Posterior vena cava (tissue), 2 donors: ENCODE measurements around the gene MYO18A. TPM values are rescaled to one million over a fixed set of nuclear protein-coding genes. Genes with fewer than 3 reads are reported as not detected.
"Not testable (repeated sequence)": the region's sequence is repeated elsewhere in the genome, so short reads cannot be mapped to it uniquely, and the experiment has no call there.

Experiments
- DNase-seq: peaks from one replicate; pipeline ENCODE4 v3.0.0-alpha.2; 2020; ENCODE audit warnings: low spot score
- intact Hi-C, 2 donors: fragments of 100-400 bp; cut with DNase I; formaldehyde crosslinking; loops; one replicate each; pipeline versions ENCODE4 v1.14.1 to v1.14.2; 2022 to 2023
- total RNA-seq, 2 donors: library from RNA; stranded (reverse); fragmentation: NEBNext Ultra II Directional; extraction: Animal tissue kit (Norgen Biotek cat#: 25700); gene quantifications; one replicate each; pipeline ENCODE4 v1.2.1, GENCODE V29; 2021
- donor health status: DM: yes; HTN: yes; CAD: no.
- donor health status: DM: yes; HTN: yes; CAD: no.

MYO18A gene
- total RNA-seq, 2 donors from 2014 or later, result 76.3 to 87.9 TPM

GRCh38 chr17:29157310-29157709 is 22.9 kb downstream of the MYO18A start:
- intact Hi-C loops, result loop anchor here in 1 of 2 donors (10.0 kb wide), 1 partner anchor 137 kb away; the partner anchor contains the start of gene NUFIP2
- no peak for DNase-seq

GRCh38 chr17:29156781-29157180 is 23.4 kb downstream of the MYO18A start:
- DNase-seq, result no peak
- intact Hi-C loops, result loop anchor here in 1 of 2 donors (10.0 kb wide), 1 partner anchor 138 kb away; the partner anchor contains the start of gene NUFIP2

GRCh38 chr17:29155966-29156338 is 24.2 kb downstream of the MYO18A start:
- no peak for DNase-seq
- intact Hi-C loops, result loop anchor here in 1 of 2 donors (10.0 kb wide), 1 partner anchor 139 kb away; the partner anchor contains the start of gene NUFIP2

- peak; percentile 84 for DNase-seq
Measured at GRCh38 chr17:29155227-29155965, 24.8 kb downstream of the MYO18A start.

GRCh38 chr17:29154516-29155226 is 25.5 kb downstream of the MYO18A start:
- intact Hi-C loops, result loop anchor here in 1 of 2 donors (10.0 kb wide), 1 partner anchor 140 kb away; the partner anchor contains the start of gene NUFIP2
- no peak for DNase-seq

More at GRCh38 chr17:29155227-29155965, 24.8 kb downstream of the MYO18A start:
- intact Hi-C loops, result loop anchor here in 1 of 2 donors (10.0 kb wide), 1 partner anchor 139 kb away; the partner anchor contains the start of gene NUFIP2

GRCh38 chr17:29151567-29151966 is 28.6 kb downstream of the MYO18A start:
- intact Hi-C loops, result loop anchor here in 1 of 2 donors (10.0 kb wide), 1 partner anchor 143 kb away; the partner anchor contains the start of gene NUFIP2

GRCh38 chr17:29150161-29150560 is 30.0 kb downstream of the MYO18A start:
- no peak for DNase-seq
- intact Hi-C loops, result loop anchor here in 1 of 2 donors (10.0 kb wide), 1 partner anchor 145 kb away; the partner anchor contains the start of gene NUFIP2

More at GRCh38 chr17:29151567-29151966, 28.6 kb downstream of the MYO18A start:
- no peak for DNase-seq

GRCh38 chr17:29149431-29150064 is 30.6 kb downstream of the MYO18A start:
- DNase-seq, result no peak
- intact Hi-C loops, result loop anchor here (2.0 to 10.0 kb wide), 4 partner anchors 33 to 145 kb away; partner anchors contain the start of genes NUFIP2 (in 2 of the 2) and MYO18A (in 1 of the 2)

- peak; percentile 98 for DNase-seq
- intact Hi-C loops, result loop anchor here in 1 of 2 donors (2.0 to 5.0 kb wide), 3 partner anchors 33 to 143 kb away; partner anchors contain the start of genes MYO18A and NUFIP2
Measured at GRCh38 chr17:29148790-29149430, 31.3 kb downstream of the MYO18A start.

- intact Hi-C loops, result loop anchor here in 1 of 2 donors (2.0 to 5.0 kb wide), 3 partner anchors 34 to 144 kb away; partner anchors contain the start of genes MYO18A and NUFIP2
- DNase-seq, result no peak
Measured at GRCh38 chr17:29148257-29148789, 31.9 kb downstream of the MYO18A start.

GRCh38 chr17:29147682-29148081 is 32.5 kb downstream of the MYO18A start:
- intact Hi-C loops, result loop anchor here in 1 of 2 donors (2.0 to 5.0 kb wide), 3 partner anchors 35 to 145 kb away; partner anchors contain the start of genes MYO18A and NUFIP2
- DNase-seq, result no peak

- intact Hi-C loops, result loop anchor here in 1 of 2 donors (5.0 kb wide), 2 partner anchors 35 to 145 kb away; partner anchors contain the start of genes MYO18A and NUFIP2
- DNase-seq, result not testable (repeated sequence)
Measured at GRCh38 chr17:29147228-29147627, 33.0 kb downstream of the MYO18A start.

- intact Hi-C loops, result loop anchor here in 1 of 2 donors (5.0 kb wide), 2 partner anchors 36 to 146 kb away; partner anchors contain the start of genes MYO18A and NUFIP2
- DNase-seq, result no peak
Measured at GRCh38 chr17:29146369-29146972, 33.7 kb downstream of the MYO18A start.

GRCh38 chr17:29145289-29146073 is 34.7 kb downstream of the MYO18A start:
- intact Hi-C loops, result loop anchor here in 1 of 2 donors (5.0 kb wide), 2 partner anchors 37 to 147 kb away; partner anchors contain the start of genes MYO18A and NUFIP2
- no peak for DNase-seq

- DNase-seq, result no peak
- intact Hi-C loops, result no loop called here
Measured at GRCh38 chr17:29143894-29144293, 36.3 kb downstream of the MYO18A start.

GRCh38 chr17:29141514-29141876 is 38.7 kb downstream of the MYO18A start:
- intact Hi-C loops, result no loop called here
- no peak for DNase-seq
